Activated naive CD4-positive, alpha-beta T cell treated with anti-CD3 and anti-CD28 coated beads, Interleukin-2, amount 50 U/mL, for 24 hours (primary cell): ENCODE data around the gene FHIP1B.
"Not testable (repeated sequence)": the region's sequence is repeated elsewhere in the genome, so short reads cannot be mapped to it uniquely, and the experiment has no call there.

Source experiments
- H3K27ac Mint-ChIP-seq: one replicate; pipeline ENCODE4 v1.8.0; 2021; ENCODE audit warnings: mild to moderate bottlenecking, mixed read lengths
- H3K27me3 Mint-ChIP-seq: one replicate; pipeline ENCODE4 v1.8.0; 2021; ENCODE audit warnings: mixed read lengths
- H3K36me3 Mint-ChIP-seq: one replicate; pipeline ENCODE4 v1.8.0; 2021; ENCODE audit warnings: mixed read lengths
- H3K4me1 Mint-ChIP-seq: one replicate; pipeline ENCODE4 v1.8.0; 2021; ENCODE audit warnings: mixed read lengths
- H3K4me3 Mint-ChIP-seq: one replicate; pipeline ENCODE4 v1.8.0; 2021; ENCODE audit warnings: mild to moderate bottlenecking, mixed read lengths
- H3K9me3 Mint-ChIP-seq: one replicate; pipeline ENCODE4 v1.8.0; 2021; ENCODE audit warnings: mixed read lengths

The FHIP1B gene

DNA sequence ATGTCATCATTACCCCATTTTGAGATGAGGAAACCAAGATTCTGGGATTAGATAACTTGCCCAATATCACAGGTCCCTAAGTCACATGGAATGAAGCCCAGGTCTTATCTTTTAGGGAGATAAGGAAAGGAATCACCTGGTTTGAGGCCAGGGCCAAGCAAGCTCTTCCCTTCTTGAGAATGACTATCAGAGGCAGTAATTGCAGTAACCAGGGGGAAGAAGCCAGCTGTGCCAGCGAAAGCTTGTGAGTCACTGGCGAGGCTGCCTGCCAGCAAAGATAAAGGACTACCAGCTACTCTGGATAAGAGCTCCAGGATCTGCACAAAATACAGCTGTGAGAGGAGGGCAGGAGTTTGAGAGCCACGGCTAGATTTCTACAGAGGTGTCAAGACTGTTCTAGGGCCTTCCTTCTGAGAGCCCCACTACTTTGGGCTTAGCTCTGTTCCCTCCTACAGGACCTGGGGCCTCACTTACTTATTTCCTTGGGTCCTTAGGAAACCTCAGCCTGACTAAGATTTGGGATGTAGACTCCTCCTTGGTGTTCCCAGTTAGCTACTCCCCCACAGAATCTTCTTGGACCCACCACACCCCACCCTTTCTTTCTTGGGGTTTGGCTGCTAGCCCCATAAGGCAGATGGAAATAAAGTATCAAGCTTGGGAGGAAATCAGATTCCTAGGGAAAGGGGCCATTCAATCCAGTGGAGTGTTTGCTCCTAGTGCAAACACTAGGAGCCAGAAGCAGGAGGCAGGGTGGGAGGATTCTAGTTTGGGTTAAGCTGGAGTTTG, 15.5 kb upstream of the FHIP1B start:
- Mint-ChIP-seq H3K9me3 (no peaks in the 10 kb centered on the region), H3K27ac (no peak overlapping the region), H3K4me1 (no peaks in the 10 kb centered on the region), H3K4me3 (no peak overlapping the region), H3K36me3 (no peaks in the 10 kb centered on the region), H3K27me3 (no peaks in the 10 kb centered on the region)

DNA sequence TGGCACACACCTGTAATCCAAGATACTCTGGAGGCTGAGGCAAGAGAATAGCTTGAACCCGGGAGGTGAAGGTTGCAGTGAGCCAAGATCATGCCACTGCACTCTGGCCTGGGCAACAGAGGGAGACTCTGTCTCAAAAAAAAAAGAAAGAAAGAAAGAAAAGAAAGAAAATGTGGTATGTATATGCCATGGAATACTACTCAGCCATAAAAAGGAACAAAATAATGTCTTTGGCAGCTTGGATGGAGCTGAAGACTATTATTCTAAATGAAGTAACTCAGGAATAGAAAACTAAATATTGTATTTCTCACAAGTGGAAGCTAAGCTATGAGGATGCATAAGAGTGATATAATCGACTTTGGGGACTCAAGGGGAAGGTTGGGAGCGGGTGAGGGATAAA, 14.5 kb upstream of the FHIP1B start:
- H3K27ac Mint-ChIP-seq, H3K9me3 Mint-ChIP-seq, H3K27me3 Mint-ChIP-seq, H3K36me3 Mint-ChIP-seq, H3K4me1 Mint-ChIP-seq, H3K4me3 Mint-ChIP-seq: not testable (repeated sequence)

- no peaks in the 10 kb centered on the region for H3K27me3 Mint-ChIP-seq
- H3K4me3 Mint-ChIP-seq, result no peak overlapping the region
- no peaks in the 10 kb centered on the region for H3K4me1 Mint-ChIP-seq
- no peak overlapping the region for H3K27ac Mint-ChIP-seq
- no peaks in the 10 kb centered on the region for H3K36me3 Mint-ChIP-seq
- H3K9me3 Mint-ChIP-seq, result no peaks in the 10 kb centered on the region
These were observed 13.8 kb upstream of the FHIP1B start for GRCh38 chr11:6248248-6248647.

- H3K27me3 Mint-ChIP-seq, result no peaks in the 10 kb centered on the region
- H3K27ac Mint-ChIP-seq, result no peak overlapping the region
- no peak overlapping the region for H3K4me3 Mint-ChIP-seq
- H3K9me3 Mint-ChIP-seq, result no peaks in the 10 kb centered on the region
- H3K4me1 Mint-ChIP-seq, result no peaks in the 10 kb centered on the region
- no peaks in the 10 kb centered on the region for H3K36me3 Mint-ChIP-seq
These were observed 11.1 kb upstream of the FHIP1B start for GRCh38 chr11:6245536-6245935.

- H3K27ac Mint-ChIP-seq, result no peak overlapping the region
- no peak overlapping the region for H3K4me3 Mint-ChIP-seq
- H3K9me3 Mint-ChIP-seq, result no peaks in the 10 kb centered on the region
- no peaks in the 10 kb centered on the region for H3K4me1 Mint-ChIP-seq
- no peaks in the 10 kb centered on the region for H3K27me3 Mint-ChIP-seq
- H3K36me3 Mint-ChIP-seq, result no peaks in the 10 kb centered on the region
These were observed 6.9 kb upstream of the FHIP1B start for GRCh38 chr11:6241316-6241715.

DNA sequence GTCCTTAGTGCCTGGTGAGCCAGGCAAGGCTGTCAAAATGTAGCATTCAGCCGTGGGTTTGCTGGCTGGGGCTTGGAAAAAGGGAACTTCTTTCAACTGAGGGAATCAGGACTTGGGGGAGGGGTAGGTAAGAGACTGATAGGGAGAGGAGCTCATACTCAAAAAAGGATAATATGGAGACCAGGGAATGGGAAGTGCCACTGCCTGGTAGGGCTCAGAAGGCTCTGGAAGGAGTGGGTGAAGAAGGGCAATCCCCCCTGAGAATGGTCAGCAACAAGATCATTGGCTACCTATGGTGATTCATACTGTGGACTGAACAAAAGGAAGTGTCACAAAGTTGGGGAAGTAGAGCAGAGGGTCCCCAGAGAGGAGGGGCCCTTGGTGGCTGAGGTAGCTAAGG, 6.3 kb upstream of the FHIP1B start:
- no peaks in the 10 kb centered on the region for H3K27me3 Mint-ChIP-seq
- H3K36me3 Mint-ChIP-seq, result no peaks in the 10 kb centered on the region
- no peak overlapping the region for H3K27ac Mint-ChIP-seq
- no peaks in the 10 kb centered on the region for H3K4me1 Mint-ChIP-seq
- H3K9me3 Mint-ChIP-seq, result no peaks in the 10 kb centered on the region
- no peak overlapping the region for H3K4me3 Mint-ChIP-seq

GRCh38 chr11:6240139-6240538, 5.7 kb upstream of the FHIP1B start:
- no peak overlapping the region for H3K4me3 Mint-ChIP-seq
- no peaks in the 10 kb centered on the region for H3K27me3 Mint-ChIP-seq
- no peaks in the 10 kb centered on the region for H3K36me3 Mint-ChIP-seq
- H3K27ac Mint-ChIP-seq, result no peak overlapping the region
- peaks cover 4% of the 10 kb centered on the region for H3K4me1 Mint-ChIP-seq
- H3K9me3 Mint-ChIP-seq, result no peaks in the 10 kb centered on the region

DNA sequence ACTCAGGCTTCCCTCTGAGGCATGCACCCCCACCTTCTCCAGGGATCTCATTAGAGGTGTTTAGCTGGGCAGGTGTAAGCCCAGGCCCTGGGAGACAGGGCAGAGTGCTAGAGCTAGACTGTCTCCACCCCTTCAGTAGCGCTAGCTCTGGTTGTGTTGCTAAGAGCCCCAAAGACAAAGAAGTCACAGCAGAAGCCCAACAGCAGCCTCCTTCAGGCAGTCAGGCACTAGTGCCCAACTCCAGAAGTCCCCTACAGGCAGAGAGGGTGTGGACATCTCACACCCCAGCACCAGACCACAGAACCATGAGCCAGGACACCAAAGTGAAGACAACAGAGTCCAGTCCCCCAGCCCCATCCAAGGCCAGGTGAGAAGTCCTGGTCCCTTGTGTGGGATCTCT, 4.5 kb upstream of the FHIP1B start, which contains the start of gene CNGA4:
Gene CNGA4 (plus strand): TSS at position 188 of the 400 bp plus-strand sequence. CDS start 118 bp downstream, at position 306.
- Mint-ChIP-seq H3K4me3 (no peak within 1 kb of the TSS), H3K27me3 (no peaks in the 10 kb centered on the region), H3K4me1 (peaks cover 13% of the 10 kb centered on the region), H3K9me3 (no peaks in the 10 kb centered on the region), H3K36me3 (no peaks in the 10 kb centered on the region), H3K27ac (no peak within 1 kb of the TSS)

DNA sequence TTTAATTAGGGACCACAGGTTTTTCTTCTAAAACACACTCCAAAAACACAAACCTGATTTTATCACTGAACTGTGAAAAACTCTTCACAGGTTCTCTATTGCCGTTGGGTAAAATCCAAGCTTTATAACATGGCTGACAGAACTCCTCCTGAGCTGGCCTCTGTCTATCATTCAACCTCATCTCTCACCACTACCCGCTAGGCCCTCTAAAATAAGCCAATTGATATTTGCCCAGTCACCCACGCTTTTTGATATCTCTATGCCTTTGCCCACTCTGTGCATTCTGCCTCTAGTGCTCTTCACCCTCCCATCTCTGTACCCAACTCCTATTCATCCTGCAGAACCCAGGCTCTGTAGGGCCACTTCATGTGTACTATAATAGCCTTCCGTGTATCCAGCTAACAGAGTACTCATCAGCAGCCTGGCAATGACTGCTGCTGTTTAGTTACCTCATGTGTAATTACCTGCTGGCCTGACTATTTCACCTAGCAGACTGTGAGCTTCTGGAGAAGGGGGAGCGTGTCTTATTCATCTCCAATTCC, 3.4 kb upstream of the FHIP1B start:
- no peaks in the 10 kb centered on the region for H3K36me3 Mint-ChIP-seq
- no peak overlapping the region for H3K4me3 Mint-ChIP-seq
- H3K27me3 Mint-ChIP-seq, result no peaks in the 10 kb centered on the region
- H3K4me1 Mint-ChIP-seq, result peaks cover 23% of the 10 kb centered on the region
- H3K9me3 Mint-ChIP-seq, result no peaks in the 10 kb centered on the region
- no peak overlapping the region for H3K27ac Mint-ChIP-seq

GRCh38 chr11:6237266-6237665, 2.8 kb upstream of the FHIP1B start:
- Mint-ChIP-seq H3K4me1 (peaks cover 27% of the 10 kb centered on the region), H3K27me3 (no peaks in the 10 kb centered on the region), H3K27ac (no peak overlapping the region), H3K36me3 (no peaks in the 10 kb centered on the region), H3K4me3 (no peak overlapping the region), H3K9me3 (no peaks in the 10 kb centered on the region)

DNA sequence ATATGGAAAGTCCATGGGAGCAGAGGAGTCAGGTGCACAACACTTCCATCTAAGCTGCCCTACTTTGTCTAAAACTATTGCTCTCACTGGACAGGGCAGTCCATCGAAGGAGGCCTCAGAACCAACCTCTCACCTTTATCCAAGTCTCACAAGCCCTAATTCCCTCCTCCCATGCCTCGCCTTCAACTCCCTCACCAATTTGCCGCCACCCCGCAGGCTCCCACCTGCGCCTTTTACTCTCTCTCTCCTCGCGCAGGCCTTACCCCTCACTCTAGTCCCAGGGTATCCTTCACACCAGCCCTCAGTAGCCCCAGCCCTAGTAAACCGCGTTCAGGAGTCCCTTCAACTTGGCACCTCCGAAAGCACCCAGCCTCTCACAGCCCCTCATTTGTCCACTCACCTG, 451 bp downstream of the FHIP1B start:
- H3K27ac Mint-ChIP-seq, result peak overlapping the region; percentile 98
- no peaks in the 10 kb centered on the region for H3K36me3 Mint-ChIP-seq
- no peaks in the 10 kb centered on the region for H3K27me3 Mint-ChIP-seq
- peak overlapping the region; percentile 99 for H3K4me3 Mint-ChIP-seq
- H3K9me3 Mint-ChIP-seq, result no peaks in the 10 kb centered on the region
- peaks cover 57% of the 10 kb centered on the region for H3K4me1 Mint-ChIP-seq

DNA sequence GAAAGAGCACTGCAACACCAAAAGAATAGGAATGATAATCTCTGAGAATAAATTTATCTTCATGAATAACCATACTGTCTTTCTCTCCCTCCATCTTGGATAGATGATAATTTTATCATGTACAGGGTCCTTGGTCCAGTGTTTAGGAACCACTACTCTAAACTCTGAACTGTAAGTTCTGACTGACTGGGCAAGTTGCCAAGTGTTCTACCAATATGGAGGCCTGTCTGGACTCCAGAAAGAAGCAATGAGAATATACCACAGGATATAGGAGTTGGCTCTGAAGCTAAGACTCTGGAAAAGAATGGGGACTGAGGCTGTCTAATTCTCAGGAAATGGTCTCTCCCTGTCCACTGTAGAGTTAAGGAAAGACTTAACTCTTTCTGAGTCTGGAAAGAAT, 1.5 kb downstream of the FHIP1B start:
- Mint-ChIP-seq H3K4me1 (peaks cover 64% of the 10 kb centered on the region), H3K27me3 (no peaks in the 10 kb centered on the region)

DNA sequence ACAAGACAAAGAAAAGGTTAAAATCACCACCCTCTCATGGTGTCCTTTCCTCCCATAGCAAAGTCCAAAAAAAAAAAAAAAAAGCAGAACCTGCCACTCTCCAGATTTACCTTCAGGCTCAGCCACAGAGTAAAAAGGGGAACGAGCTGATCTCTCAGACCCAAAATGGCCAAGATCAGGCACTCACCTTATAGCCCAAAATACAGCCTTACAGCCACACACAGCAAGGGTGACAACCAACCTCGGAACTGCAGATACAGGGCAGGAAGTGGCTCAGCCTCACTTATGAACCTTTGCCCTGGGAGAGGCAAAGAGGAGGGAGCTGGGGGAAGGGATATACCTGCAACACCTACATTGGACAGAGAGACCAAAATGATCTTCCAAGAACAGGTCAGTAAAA, 4.5 kb downstream of the FHIP1B start:
- no peaks in the 10 kb centered on the region for H3K27me3 Mint-ChIP-seq
- H3K36me3 Mint-ChIP-seq, result peaks cover 9% of the 10 kb centered on the region
- H3K27ac Mint-ChIP-seq, result no peak overlapping the region
- peaks cover 86% of the 10 kb centered on the region for H3K4me1 Mint-ChIP-seq
- H3K9me3 Mint-ChIP-seq, result no peaks in the 10 kb centered on the region
- H3K4me3 Mint-ChIP-seq, result no peak overlapping the region

More for the DNA sequence above, 1.5 kb downstream of the FHIP1B start:
- H3K4me3 Mint-ChIP-seq, result peak overlapping the region; percentile 61
- H3K9me3 Mint-ChIP-seq, result no peaks in the 10 kb centered on the region
- peaks cover 1% of the 10 kb centered on the region for H3K36me3 Mint-ChIP-seq
- peak overlapping the region; percentile 61 for H3K27ac Mint-ChIP-seq

- Mint-ChIP-seq H3K4me1 (peaks cover 80% of the 10 kb centered on the region), H3K27ac (no peak overlapping the region), H3K27me3 (no peaks in the 10 kb centered on the region), H3K4me3 (no peak overlapping the region), H3K9me3 (no peaks in the 10 kb centered on the region), H3K36me3 (peaks cover 12% of the 10 kb centered on the region)
These were observed 5.9 kb downstream of the FHIP1B start for GRCh38 chr11:6228520-6228919.

DNA sequence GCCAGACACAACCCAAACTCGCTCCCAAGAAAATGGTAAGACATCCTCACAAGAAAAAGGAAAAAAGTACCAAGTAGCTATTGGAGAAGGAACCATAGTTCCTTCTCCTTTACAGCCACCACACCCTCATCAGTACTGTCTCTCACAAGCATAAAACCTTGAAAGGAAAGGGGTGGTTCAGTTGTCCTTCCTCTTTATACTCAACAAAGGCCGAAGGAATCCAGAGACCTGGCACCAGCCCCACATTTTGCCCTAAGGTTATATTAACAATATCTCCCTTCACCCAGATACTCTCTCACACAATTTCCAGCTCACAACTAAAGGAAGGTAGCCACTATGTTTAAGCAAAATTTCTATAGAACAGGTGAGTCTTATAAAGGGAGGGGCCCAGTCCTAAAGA, 8.5 kb downstream of the FHIP1B start:
- H3K27ac Mint-ChIP-seq, result no peak overlapping the region
- H3K4me1 Mint-ChIP-seq, result peaks cover 63% of the 10 kb centered on the region
- H3K27me3 Mint-ChIP-seq, result no peaks in the 10 kb centered on the region

DNA sequence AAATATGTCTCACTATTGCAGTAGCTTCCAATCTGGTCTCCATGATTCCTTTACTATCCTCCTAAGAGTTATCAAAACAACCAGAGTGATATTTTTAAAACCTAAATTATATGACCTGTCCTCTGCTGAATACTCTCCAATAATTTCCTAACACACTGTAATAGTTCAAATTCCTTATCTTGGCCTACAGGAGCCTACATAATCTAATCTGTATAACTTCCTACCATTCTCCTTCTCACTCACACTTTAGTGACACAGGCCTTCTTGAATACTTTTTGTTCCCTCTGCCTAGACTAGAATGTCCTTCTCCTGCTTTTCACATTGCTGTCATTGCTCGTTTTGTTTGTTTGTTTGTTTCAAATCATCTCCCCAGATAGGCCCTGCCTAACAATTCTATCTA, 9.4 kb downstream of the FHIP1B start:
- Mint-ChIP-seq H3K27me3 (no peaks in the 10 kb centered on the region), H3K4me1 (peaks cover 60% of the 10 kb centered on the region), H3K4me3 (no peak overlapping the region), H3K36me3 (peaks cover 23% of the 10 kb centered on the region), H3K27ac (no peak overlapping the region), H3K9me3 (no peaks in the 10 kb centered on the region)

More for the DNA sequence above, 8.5 kb downstream of the FHIP1B start:
- Mint-ChIP-seq H3K4me3 (no peak overlapping the region), H3K36me3 (peaks cover 20% of the 10 kb centered on the region), H3K9me3 (no peaks in the 10 kb centered on the region)
